GM13976 (cell line): ENCODE data around the gene MYBBP1A.
A peak's percentile ranks its signal among the peaks of the same experiment; 100 is the strongest.

Experiments used
- DNase-seq: peaks from one replicate; pipeline ENCODE4 v3.0.0; 2012; ENCODE audit warnings: low spot score
- in situ Hi-C: fragments of 300-500 bp; cut with MboI; formaldehyde crosslinking; loops from one replicate; pipeline ENCODE4 v1.12.0; 2022; ENCODE audit warnings: low sequenced_read_pairs, mixed read lengths, inconsistent platforms; ENCODE audit not compliant: unreplicated experiment
- TF ChIP-seq, protein P1 (sequence below): IDR thresholded peaks from 2 replicates; pipeline ENCODE4 v1.5.1; 2012; ENCODE audit warnings: borderline replicate concordance, mild to moderate bottlenecking; ENCODE audit not compliant: insufficient read depth; ENCODE audit errors: extremely low read depth, missing control alignments, control extremely low read depth

Gene MYBBP1A

DNA sequence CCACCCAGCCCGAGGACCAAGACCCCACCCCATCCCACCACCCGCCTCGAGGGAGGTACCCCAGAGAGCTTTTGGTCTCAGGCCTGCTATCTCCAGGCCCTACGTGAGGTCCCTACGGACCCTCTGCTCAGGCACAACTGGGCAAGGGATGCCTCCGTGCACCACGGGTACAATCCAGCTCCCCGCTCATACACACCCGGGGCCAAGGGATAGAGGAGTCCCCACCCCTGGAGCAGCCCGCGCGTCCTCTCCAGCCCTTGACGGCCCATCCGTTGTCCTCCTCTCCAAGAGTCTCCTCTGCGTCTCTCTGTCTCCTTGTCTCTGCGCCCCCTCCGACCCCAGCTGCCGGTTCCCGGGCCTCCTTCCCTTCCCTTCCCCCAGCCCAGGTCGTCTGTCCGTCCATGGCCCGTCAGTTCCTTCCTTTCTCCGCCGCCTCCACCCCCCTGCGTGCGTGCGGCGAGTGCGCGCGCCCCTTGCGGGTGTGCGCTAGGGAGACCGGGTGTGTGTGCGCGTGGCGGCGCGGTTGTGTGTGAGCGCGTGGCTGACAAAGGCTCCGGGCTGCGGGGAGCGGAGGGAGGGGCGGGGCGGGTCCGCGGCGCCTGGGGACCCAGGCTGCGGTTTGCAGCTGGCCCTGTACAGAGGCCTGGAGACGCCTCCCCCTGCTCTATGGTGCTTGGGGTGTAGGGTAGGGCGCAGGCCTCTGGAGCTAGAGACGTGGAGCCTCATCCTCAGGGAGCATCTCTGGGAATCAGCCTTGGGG is 55.6 kb downstream of the MYBBP1A start:
- in situ Hi-C loops: no loop called here
- TF ChIP-seq, protein P1, sequence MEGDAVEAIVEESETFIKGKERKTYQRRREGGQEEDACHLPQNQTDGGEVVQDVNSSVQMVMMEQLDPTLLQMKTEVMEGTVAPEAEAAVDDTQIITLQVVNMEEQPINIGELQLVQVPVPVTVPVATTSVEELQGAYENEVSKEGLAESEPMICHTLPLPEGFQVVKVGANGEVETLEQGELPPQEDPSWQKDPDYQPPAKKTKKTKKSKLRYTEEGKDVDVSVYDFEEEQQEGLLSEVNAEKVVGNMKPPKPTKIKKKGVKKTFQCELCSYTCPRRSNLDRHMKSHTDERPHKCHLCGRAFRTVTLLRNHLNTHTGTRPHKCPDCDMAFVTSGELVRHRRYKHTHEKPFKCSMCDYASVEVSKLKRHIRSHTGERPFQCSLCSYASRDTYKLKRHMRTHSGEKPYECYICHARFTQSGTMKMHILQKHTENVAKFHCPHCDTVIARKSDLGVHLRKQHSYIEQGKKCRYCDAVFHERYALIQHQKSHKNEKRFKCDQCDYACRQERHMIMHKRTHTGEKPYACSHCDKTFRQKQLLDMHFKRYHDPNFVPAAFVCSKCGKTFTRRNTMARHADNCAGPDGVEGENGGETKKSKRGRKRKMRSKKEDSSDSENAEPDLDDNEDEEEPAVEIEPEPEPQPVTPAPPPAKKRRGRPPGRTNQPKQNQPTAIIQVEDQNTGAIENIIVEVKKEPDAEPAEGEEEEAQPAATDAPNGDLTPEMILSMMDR: no peak
- DNase-seq: no peak

DNA sequence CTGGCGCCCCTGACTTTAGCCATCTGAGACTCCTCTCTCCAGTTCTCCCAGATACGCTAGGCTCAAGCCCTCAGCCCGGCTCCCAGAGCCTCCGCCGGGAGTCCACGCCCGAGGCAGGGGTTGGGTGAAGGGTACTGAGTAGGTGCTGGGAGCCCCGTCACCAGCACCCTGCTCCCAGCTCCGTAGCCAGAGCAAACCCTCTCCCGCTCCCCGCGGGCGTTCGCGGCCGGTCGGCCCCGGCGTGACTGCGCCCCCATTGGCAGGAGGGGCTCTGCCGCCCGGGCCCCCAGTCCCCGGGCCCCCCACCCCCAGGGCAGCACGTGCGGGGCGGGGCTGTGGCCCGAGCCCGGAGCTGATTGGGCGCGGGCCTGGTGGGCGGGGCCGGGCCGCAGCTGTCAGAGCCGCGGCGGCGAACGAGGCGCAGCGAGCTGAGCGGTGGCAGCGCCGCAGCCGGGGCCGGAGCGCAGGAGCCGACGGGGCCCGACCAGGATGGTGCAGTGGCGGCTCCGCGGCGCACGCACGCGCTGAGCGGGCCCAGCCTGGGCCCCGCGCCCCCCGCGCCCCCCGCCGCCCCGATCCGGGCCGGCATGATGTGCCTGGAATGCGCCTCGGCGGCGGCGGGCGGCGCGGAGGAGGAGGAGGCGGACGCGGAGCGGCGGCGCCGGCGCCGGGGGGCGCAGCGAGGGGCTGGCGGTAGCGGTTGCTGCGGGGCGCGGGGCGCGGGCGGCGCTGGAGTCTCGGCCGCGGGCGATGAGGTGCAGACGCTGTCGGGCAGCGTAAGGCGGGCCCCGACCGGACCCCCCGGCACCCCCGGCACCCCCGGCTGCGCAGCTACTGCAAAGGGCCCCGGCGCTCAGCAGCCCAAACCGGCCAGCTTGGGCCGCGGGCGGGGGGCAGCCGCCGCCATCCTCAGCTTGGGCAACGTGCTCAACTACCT is 56.5 kb downstream of the MYBBP1A start, which contains the start of gene SPNS2:
Gene SPNS2 (plus strand): TSS at position 421 of the 937 bp plus-strand sequence. CDS start 167 bp downstream, at position 588.
- TF ChIP-seq, protein P1: no peak
- DNase-seq: peak; percentile 89

DNA sequence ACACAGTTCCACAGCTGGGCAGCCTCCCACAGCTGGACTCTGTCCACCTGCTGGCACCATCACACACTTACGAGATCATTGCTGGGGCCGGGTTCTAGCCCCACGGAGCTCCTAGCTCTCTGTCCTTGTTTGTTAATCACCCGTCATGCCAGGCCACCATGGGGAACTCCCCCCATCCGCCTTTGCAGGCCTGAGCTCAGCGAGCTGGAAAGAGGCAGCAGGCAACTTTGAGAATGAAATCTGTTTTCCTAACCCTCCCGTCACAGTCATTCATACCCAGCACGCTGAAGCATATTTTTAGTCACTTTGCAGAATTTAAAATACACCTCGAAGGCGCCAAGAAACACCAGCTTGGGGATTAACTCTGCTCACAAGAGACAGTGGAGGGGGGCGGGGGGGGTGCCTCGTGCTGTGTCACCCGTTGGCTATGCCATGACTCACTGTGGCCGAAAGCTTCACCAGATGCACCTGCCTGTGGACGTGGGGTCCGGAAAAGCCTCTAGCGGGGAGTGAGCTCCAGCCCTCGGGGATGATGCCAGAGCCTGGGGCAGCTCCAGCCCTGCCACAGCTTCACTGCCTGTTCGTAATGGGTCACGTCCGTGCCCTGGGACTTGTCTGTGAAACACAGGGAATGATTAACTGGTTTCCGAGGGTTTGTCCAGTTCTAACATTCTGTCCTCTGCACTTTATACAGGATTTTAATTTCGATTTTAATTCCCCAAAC is 57.9 kb downstream of the MYBBP1A start:
- TF ChIP-seq, protein P1: no peak
- DNase-seq: no peak
- in situ Hi-C loops: no loop called here

More for the DNA sequence above, 56.5 kb downstream of the MYBBP1A start, which contains the start of gene SPNS2:
- in situ Hi-C loops: no loop called here

DNA sequence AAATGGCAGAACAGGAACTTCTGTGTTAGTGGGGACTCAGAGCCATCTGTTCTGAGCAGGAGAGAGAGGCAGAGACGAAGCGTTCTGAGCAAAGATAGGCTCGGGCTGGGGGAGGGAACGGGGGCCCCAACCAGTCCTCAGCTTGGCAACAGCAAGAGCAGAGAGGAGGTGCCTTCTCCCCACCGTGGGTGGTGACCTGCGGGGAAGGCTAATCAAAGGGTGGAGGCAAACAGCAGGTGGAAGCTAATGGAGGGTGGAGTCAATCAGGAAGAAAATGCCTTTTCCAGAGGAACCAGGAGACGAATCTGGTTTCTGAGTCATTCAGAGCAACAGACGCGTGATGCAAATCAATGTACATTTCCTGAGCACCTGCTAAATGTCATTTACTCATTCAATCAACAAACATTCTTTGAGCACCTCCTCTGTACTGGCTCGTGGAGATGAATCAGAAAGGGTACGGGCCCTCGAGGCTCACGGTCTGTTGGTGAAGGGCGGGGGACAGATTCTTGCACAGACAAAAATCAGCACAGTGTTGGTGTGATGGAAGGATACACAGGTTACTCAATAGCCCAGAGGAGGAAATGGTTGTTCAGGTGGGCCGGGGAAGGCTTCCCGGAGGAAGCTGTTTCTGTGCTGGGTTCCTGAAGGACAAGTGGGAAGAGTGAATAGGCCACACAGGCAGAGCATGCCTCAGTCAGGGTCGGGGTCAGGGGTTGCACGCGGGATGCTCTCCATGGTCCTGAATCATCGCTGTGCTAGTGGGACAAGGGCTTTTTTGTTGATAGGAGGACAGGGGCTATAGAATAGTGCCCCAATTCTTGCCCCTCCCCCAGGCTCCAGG is 62.2 kb downstream of the MYBBP1A start:
- TF ChIP-seq, protein P1: no peak
- in situ Hi-C loops: no loop called here
- DNase-seq: no peak

DNA sequence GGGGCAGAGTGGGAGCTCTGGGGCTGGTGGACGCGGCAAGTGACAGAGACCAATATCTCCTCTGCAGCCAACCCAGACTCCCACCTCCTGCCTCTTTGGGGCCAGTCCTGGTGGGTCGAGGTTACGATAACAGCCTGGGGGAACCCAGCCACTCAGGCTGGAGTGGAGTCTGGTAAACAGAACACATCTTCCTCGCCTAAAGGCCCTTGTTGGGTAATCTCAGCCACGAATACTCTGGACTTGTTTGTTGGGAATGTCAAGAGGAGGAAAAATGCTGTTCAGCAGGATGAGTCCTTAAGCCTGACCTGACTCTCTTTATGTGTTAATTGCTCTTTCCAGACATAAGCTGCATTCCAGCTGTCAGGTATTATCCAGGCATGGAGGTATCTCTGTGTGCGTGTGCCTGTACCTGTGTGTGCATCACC is 64.5 kb downstream of the MYBBP1A start:
- no peak for DNase-seq
- in situ Hi-C loops: no loop called here
- TF ChIP-seq, protein P1: no peak
